ENCODE measurements around the gene GEMIN7. TPM values are rescaled to one million over a fixed set of nuclear protein-coding genes. Genes with fewer than 3 reads are reported as not detected.
A peak's percentile ranks its signal among the peaks of the same experiment; 100 is the strongest.

Gene GEMIN7
- total RNA-seq, 1 donor from 2014 or later: 30.8 TPM

DNA sequence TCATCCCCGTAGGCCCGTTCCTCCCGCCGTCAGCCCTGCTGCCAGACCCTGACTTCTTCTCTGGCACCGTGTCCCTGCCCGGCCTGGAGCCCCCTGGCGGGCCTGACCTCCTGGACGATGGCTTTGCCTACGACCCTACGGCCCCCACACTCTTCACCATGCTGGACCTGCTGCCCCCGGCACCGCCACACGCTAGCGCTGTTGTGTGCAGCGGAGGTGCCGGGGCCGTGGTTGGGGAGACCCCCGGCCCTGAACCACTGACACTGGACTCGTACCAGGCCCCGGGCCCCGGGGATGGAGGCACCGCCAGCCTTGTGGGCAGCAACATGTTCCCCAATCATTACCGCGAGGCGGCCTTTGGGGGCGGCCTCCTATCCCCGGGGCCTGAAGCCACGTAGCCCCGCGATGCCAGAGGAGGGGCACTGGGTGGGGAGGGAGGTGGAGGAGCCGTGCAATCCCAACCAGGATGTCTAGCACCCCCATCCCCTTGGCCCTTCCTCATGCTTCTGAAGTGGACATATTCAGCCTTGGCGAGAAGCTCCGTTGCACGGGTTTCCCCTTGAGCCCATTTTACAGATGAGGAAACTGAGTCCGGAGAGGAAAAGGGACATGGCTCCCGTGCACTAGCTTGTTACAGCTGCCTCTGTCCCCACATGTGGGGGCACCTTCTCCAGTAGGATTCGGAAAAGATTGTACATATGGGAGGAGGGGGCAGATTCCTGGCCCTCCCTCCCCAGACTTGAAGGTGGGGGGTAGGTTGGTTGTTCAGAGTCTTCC lies 41.5 kb upstream of the GEMIN7 start:
- no peak for DNase-seq (ENCODE audit: low spot score)
- Mint-ChIP-seq H3K4me3 (ENCODE audit: unreplicated experiment) (no peak overlapping the region), H3K36me3 (ENCODE audit: low read depth, unreplicated experiment) (peaks cover 29% of the 10 kb centered on the region), H3K4me1 (ENCODE audit: unreplicated experiment) (peaks cover 14% of the 10 kb centered on the region), H3K27me3 (ENCODE audit: unreplicated experiment) (peaks cover 10% of the 10 kb centered on the region), H3K9me3 (ENCODE audit: unreplicated experiment) (no peaks in the 10 kb centered on the region), H3K27ac (ENCODE audit: unreplicated experiment) (no peak overlapping the region)
- TF ChIP-seq, protein P1, sequence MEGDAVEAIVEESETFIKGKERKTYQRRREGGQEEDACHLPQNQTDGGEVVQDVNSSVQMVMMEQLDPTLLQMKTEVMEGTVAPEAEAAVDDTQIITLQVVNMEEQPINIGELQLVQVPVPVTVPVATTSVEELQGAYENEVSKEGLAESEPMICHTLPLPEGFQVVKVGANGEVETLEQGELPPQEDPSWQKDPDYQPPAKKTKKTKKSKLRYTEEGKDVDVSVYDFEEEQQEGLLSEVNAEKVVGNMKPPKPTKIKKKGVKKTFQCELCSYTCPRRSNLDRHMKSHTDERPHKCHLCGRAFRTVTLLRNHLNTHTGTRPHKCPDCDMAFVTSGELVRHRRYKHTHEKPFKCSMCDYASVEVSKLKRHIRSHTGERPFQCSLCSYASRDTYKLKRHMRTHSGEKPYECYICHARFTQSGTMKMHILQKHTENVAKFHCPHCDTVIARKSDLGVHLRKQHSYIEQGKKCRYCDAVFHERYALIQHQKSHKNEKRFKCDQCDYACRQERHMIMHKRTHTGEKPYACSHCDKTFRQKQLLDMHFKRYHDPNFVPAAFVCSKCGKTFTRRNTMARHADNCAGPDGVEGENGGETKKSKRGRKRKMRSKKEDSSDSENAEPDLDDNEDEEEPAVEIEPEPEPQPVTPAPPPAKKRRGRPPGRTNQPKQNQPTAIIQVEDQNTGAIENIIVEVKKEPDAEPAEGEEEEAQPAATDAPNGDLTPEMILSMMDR (IDR thresholded peaks at IDR 0.05; ENCODE audit: unreplicated experiment): no peak

DNA sequence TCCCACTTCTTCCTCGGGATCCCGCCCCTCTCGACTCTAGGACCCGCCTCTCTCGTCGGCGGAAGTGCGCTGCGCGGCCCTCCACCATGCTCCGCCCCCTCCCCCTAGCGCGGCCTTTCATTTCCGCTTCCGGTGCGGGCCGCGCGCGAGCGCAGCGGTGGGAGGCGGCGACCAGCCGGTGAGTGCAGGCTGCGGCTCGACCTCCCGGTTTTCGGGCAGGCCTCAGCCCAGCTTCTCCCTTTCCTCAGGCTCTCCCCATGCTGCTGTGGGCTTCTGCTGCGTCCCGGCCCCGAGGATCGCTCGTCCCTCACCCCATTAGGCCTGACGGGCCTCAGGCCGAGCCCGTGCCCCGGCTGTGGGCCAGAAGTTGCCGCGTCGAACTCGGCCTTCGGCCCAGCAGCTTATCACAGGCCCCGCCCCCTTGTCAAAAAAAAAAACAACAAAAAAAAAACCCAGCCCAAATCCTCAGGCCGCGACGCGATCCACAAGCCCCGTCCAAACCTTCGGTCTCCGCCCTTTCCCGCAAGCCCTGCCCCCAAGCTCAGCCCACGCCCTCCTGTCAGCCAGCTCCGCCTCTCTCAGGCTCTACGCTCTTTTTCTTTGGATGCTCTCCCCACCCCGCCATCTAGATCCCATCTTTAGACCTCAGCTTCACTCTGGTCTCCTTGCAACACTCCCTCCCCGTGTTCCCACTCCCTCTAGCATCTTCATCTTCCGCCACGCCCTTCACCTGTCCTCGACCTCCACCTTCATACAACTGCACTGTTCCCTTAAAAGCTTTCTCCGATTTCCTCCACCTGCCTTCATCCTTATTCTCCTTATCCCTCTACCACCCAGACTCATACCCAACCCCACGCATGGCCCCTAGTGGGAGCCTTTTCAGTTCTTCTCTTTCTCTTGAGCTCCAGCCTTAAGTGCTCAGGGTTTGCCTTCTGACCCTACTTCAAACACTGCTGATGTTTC lies 39.8 kb upstream of the GEMIN7 start, which contains the start of gene CLASRP:
CLASRP (plus strand) TSS at position 115 of the 963 bp plus-strand sequence. CDS start 1,168 bp downstream, outside the sequence.
- Mint-ChIP-seq H3K36me3 (ENCODE audit: low read depth, unreplicated experiment) (peaks cover 22% of the 10 kb centered on the region), H3K9me3 (ENCODE audit: unreplicated experiment) (no peaks in the 10 kb centered on the region), H3K4me1 (ENCODE audit: unreplicated experiment) (peaks cover 14% of the 10 kb centered on the region), H3K27ac (ENCODE audit: unreplicated experiment) (peak within 1 kb of the TSS; percentile 99), H3K27me3 (ENCODE audit: unreplicated experiment) (peaks cover 10% of the 10 kb centered on the region), H3K4me3 (ENCODE audit: unreplicated experiment) (peak within 1 kb of the TSS; percentile 100)
- peak; percentile 93 for DNase-seq (ENCODE audit: low spot score)
- TF ChIP-seq, protein P1 (IDR thresholded peaks at IDR 0.05; ENCODE audit: unreplicated experiment): no peak

DNA sequence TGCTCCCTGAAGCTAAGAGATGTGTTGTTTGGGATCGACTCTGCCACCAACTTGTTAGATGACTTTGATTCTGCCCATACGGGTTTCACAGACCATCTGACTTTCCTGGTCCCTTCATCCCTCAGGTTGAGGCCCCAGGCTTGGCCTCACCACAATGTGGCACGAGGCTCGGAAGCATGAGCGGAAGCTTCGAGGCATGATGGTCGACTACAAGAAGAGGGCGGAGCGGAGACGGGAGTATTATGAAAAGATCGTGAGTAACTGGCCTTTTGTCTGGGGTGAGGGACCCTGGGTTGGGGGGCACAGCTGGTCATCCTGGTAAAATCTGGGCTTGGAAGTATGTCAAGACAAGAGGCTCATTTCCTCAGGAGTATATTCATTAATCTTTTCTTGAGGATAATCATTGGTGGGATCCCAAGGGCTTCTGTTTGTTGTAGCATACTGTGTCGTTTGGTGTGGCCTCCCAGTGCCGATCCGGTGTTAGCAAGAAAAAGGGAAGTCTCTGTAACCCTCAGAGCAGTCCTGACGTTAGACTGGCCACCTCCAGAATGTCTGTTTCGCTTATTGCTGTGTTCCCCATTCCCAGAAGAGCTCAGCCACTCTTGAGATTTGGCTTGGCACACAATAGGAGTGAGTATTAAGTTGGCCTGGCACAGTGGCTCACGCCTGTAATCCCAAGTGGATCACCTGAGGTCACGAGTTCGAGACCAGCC lies 38.8 kb upstream of the GEMIN7 start:
- peaks cover 25% of the 10 kb centered on the region for H3K36me3 Mint-ChIP-seq (ENCODE audit: low read depth, unreplicated experiment)
- peaks cover 10% of the 10 kb centered on the region for H3K27me3 Mint-ChIP-seq (ENCODE audit: unreplicated experiment)
- H3K27ac Mint-ChIP-seq (ENCODE audit: unreplicated experiment): peak overlapping the region; percentile 99
- peaks cover 16% of the 10 kb centered on the region for H3K4me1 Mint-ChIP-seq (ENCODE audit: unreplicated experiment)
- TF ChIP-seq, protein P1 (IDR thresholded peaks at IDR 0.05; ENCODE audit: unreplicated experiment): no peak
- no peak for DNase-seq (ENCODE audit: low spot score)
- H3K9me3 Mint-ChIP-seq (ENCODE audit: unreplicated experiment): no peaks in the 10 kb centered on the region
- H3K4me3 Mint-ChIP-seq (ENCODE audit: unreplicated experiment): peak overlapping the region; percentile 100

DNA sequence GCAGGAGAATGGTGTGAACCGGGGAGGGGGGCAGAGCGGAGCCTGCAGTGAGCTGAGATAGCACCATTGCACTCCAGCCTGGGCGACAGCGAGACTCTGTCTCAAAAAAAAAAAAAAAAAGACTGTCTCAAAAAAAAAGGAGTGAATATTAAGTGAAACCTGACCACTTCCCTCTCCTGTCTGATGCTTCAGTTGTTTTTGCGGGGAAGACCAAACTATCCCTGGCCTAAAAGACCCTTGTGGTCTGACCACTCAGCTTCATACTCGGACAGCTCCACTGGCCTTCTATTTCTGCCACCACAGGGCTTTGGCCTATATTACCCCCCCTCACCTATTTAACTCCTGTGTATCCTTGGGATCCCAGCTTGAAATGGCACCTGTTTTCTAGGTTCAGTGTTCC lies 37.9 kb upstream of the GEMIN7 start:
- peaks cover 10% of the 10 kb centered on the region for H3K27me3 Mint-ChIP-seq (ENCODE audit: unreplicated experiment)
- no peak for DNase-seq (ENCODE audit: low spot score)
- H3K9me3 Mint-ChIP-seq (ENCODE audit: unreplicated experiment): no peaks in the 10 kb centered on the region
- H3K36me3 Mint-ChIP-seq (ENCODE audit: low read depth, unreplicated experiment): peaks cover 33% of the 10 kb centered on the region
- peak overlapping the region; percentile 81 for H3K4me3 Mint-ChIP-seq (ENCODE audit: unreplicated experiment)
- H3K4me1 Mint-ChIP-seq (ENCODE audit: unreplicated experiment): peaks cover 16% of the 10 kb centered on the region
- H3K27ac Mint-ChIP-seq (ENCODE audit: unreplicated experiment): no peak overlapping the region
- TF ChIP-seq, protein P1 (IDR thresholded peaks at IDR 0.05; ENCODE audit: unreplicated experiment): no peak
